T1000 (cell line): ENCODE data around the gene TACC2.
"Not testable (repeated sequence)": the region's sequence is repeated elsewhere in the genome, so short reads cannot be mapped to it uniquely, and the experiment has no call there.

ENCODE experiments used
- DNase-seq: peaks from one replicate; lab custom pipeline; 2025; ENCODE audit warnings: mixed read lengths; lab: John Stamatoyannopoulos, UW

TACC2 gene

DNA sequence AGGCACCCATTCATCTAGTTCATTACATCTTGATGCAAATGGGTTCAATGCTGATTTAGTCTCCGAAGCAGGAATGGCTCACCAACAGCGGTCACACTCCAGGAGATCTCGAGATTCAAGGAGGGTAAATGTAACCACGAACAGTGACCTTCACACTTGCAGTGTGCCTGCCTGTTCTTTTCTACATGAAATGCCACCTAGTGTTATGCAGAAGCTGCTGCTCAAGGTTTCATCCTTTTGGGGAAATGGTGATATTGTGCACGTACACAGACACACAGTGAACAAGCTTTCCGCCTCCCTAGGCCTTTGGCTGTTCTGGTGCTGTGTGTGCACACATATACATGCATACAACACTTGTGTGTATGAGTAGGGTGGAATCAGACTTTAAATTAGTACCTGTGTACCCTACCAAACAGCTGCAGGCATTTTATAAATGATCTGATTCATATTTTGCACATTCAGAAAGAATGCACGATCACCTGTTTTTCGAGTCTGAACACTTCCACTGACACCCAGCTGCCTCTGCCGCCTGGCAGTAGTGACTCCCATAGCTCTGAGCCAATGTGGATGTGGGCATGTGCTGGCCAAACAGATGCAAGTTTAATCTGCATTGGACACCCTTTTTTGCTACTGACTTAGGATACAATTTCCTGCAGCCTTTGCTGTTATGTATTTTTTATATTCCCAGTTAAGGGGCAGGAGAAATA is 100.5 kb downstream of the TACC2 start:
- no peak for DNase-seq

DNA sequence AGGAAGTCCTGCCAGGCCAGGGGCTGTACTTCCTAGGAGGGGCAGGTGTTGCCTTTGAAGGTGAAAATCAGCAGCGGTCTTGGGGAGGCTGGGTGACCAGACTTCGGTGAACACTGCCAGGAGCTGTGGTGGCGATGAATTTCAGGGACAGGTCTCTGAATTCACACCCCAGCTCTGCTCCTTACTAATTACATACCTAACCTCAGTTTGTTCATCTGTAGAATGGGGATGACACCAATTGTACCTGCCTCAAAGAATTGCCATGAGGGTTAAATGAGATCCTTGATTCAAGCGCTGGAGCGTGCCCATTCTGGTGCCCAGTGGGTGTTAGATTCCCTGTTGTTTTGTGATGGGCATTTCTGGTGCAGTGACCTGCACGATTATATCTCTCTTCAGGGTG is 102.8 kb downstream of the TACC2 start:
- no peak for DNase-seq

DNA sequence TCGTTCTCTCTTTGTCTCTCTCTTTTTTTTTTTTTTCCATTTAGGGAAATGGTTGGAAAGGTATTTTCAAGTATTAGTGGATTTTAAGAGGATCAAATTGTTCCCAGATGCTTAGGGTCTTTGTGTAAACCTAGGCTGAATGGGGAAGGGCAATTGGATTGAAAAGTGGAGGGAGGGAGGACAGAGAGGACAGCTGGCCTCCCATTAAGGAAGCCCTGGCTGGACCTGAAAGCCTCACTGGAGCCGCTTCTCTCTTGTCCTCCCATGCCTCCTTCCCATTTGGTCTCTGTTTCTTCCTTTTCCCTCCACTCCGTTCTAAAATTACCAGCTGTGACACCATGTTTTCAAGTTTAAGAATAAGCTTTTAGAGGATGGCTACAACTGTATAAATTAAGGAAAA is 104.1 kb downstream of the TACC2 start:
- no peak for DNase-seq

DNA sequence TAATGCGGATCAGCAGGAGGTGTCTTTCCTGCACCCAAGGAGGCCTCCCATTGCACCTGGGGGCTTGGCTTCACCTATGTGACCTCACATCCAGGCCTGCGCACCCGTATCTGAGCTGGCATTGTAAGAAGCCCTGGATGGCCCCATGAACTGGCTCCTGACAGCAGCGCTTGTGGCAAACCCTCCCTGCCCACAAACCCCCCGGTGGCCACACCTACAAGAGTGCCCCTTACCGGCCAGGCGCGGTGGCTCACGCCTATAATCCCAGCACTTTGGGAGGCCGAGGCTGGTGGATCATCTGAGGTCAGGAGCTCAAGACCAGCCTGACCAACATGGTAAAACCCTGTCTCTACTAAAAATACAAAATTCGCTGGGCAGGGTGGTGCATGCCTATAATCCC is 107.2 kb downstream of the TACC2 start:
- not testable (repeated sequence) for DNase-seq

DNA sequence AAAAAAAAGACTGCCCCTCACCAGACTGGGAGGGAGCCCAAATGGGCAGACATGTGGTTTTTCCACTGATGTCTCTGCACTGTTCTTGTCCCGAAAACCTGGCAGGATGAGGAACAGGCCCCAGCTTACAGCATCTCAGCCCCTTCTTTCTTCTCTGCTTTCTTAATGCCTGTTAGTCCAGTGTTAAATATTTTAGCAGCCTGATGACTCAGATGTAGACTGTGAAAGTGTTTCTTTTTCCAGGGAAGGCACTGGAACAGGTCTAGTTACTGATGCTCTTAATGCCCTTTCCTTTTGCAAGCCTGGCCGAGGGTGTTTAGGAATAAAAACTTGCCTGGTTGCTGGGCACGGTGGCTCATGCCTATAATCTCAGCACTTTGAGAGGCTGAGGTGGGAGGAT is 107.7 kb downstream of the TACC2 start:
- no peak for DNase-seq

DNA sequence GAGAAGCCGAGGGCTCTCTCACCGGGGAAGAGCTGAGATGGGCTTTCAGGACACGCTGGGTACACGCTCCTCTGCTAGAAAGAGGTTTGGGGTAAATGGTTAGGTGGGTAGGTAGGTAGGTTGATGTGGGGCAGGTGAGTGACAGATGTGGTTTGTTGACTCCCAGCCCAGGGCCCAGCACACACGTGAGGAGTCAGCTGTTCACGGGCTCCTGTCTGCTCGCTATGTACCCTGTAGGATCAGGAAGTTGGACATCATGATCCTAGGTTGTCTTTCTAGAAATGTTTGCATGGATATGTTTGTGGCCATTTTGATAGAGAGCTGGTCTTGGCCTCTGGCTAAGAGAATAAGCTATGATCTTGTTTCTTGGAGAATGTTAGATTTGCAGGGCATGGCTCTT is 109.0 kb downstream of the TACC2 start:
- DNase-seq, result no peak

DNA sequence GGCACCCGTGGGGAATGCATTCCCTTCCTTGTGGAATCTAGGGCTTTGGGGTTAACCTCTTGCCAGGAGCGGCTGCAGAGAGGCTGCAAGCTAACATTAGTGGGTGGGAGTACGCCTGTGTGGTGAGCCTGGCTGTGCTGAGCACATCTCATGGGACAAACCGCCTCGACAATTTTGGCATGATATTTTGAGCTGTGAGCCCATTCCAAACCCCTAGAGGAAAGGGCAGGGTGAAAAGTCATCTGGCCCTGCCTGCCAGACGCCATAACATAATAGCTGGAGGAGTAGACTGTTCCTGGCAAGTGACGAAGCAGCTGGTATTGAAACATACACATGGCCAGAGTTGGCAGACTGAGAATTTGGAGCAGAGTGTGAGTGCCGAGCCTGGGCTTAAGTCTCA is 110.0 kb downstream of the TACC2 start:
- DNase-seq, result no peak

DNA sequence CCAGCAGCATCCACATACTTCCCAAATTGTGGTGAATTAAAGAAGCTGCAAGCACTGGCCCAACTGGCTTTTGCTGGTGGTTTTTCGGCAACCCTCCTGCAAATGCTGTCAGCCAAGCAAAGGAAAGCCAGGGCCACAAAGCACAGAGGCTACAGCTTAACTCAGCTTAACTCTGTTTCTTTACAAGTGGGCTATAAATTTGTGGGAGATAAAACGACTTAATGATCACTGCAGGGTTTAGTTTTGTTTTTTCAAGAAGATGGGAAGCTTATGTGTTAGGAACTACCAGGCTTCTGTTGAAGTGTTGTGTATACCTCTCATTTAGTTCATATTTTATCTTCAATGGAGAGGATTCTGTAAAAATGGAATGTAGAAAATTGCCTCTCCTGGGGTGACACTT is 110.6 kb downstream of the TACC2 start:
- no peak for DNase-seq

DNA sequence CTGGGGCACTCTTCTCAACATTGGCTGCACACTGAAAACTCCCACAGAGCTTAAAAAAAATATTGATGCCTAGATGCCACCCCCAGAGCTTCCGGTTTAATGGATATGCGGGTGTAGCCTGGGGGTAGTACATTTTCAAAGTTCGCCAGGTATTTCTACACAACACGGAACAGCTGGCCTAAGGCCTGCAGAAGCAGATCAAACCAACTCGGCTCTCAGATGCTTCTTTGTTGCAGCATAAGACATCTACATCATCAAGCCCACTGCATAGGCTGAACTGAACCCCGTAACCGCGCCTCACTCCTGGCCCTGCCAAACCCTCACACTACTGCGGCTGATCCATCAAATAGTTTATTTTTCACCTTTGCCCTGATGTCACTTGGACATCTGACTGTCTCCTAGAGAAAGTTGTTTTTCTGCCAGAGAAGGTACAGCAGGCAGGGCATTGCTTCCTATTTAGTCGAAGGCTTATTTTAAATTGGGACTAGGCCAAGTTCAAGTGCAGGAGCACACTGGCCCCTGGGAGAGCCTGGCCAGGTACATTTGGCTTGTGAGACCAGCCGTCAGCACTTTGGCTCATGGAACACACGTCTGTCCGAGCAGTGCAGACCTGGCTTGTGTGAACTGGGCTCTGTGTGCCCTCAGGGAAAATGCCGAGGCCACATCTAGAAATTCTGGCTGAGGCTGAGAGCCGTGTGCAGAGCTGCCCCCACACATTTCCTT is 113.3 kb downstream of the TACC2 start:
- no peak for DNase-seq

DNA sequence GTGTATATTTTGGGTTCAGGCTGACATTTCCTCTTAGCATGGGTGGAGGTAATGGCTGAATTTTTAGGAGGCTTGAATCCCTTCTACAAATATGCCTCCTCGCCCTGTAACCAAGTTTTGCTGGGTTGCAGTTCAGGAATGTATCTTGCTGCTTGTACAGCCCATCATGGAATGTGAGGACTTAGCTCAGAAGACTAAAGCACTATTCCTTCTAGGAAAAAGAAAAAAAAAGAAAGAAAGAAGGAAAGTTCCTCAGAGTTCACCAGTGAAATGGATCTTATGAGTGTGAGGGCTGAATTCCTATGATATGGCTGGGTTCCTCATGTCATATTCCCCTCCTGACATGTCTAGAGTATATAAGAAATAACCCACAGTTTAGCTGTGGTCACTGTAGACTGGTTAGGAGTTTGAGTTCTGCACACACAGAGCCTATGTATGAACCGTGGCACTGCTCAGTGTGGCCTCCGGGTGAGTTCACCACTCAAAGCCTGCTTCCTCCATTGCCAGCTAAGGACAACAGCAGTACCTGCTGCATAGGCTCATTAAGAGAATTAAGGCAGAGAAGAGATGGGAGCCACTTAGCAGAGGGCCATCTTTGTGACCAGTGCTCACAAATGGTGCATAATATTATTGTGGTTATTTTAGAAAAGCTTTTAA is 114.0 kb downstream of the TACC2 start:
- DNase-seq, result no peak

DNA sequence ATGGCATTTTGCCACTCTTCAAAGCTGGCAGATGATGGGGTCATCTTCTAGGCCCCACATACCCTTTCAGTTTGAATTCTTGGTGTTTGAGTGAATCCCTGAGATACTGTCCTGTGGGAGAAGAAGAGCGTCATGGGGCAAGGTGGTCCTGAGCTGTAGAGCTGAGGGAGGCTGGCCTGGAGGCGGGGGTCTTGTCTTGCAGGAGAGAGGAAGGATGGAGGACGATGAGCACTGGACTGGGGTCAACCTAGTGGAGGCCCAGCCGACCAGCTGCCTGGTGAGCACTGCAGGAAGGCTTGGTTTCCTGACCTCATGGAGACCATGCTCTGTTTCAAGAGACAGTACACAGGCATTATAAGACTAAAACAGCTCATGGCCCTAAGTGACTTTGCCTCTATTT is 114.6 kb downstream of the TACC2 start:
- DNase-seq, result no peak

DNA sequence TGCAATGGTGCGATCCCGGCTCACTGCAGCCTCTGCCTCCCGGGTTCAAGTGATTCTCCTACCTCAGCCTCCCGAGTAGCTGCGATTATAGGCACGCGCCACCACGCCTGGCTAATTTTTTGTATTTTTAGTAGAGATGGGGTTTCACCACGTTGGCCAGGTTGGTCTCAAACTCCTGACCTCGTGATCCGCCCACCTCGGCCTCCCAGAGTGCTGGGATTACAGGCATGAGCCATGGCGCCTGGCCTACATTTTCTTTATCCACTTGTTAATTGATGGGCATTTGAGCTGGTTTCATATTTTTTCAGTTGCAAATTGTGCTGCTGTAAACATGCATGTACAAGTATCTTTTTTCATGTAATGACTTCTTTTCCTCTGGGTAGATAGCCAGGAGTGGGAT is 119.8 kb downstream of the TACC2 start:
- DNase-seq, result not testable (repeated sequence)

DNA sequence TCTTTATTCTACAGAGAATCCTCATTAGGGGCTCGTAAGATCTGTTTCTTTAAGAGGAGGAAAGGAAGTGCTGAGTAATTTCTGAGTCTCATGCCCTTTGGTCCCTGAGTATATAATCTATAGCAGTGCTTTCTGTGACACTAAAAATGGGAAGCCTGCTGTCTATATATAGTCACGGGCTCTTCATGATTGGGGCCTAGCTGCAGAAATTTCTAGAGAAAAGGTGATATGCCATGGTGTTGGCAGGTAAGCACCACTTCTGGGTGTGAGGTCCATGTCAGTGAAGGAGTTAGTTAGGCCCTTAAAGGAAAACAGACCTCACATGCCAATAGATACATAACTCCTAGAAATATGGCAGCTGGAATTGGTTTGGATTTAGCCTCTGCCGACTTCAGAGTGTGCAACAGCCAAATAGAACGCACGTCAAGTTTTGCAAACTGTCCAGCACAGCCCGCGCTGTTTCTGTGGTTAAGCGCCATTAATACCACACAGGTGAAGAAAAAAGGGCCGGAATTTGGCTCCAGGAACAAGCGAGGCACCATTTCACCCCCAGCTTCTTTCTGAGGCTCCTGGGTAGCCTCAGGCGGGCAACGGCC is 123.2 kb downstream of the TACC2 start:
- DNase-seq, result no peak

DNA sequence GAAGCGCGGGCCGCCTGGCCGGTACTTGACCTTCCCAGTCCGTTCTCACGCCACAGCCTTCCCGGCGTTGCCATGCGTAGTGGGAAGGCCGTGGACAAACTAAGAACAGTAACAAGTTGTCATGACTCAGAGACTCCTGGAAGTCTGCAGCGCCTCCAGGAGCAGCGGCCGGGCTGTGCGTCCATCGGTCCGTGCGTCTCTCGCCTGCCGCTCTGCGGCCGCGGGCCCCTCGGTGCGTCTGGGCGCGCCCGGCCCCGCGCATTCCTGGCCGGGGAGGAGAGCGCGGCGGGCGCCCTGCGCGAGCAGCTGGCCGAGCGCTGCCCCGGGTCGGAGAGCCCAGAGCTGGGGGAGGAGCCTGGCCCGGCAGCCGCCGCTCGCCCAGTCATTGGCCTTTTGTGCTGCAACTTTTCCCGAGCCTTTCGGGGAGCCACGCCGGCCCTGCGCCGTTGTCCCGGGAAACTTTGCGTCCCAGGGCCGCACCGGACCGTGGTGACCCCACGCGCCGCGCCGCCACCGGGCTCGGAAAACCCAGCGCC is 123.7 kb downstream of the TACC2 start:
- DNase-seq, result peak; percentile 90

DNA sequence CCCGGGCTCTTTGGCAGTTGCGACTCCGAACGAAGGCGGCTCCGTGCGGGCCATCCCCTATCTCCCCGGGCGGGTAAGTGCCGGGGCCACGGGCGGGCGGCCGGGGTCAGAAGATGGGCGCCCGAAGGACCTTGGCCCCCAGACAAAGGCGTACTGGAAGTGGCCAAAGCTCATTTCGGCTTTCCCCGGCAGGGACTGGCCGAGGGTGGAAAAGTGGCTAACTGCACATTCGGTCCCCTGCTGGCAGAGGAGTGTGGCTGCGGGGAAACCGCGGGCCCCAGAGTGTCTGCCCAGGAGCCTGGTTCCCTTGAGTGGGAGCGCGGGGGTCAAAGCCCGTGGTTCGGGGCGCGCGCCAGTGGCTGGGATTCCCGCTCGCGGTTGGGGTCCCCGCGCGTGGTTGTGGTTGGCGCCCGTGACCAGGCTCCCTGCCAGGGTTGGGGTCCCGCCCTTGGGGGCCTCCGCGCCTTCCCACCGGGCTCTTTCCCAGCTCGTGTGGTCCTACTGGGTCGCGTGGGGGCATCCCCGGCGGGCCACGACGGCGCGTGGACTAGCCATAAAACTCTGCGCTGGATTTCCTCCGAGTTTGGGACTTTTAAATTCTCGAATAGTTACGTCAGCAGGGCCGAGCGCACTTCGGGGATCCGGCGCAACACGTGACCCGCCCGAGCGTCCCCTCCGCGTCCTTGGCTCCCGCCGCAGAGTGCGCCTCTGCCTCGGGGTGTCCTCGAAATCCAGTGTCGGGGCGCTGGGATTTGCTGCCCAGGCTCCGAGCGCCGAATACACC is 124.4 kb downstream of the TACC2 start:
- peak; percentile 58 for DNase-seq

DNA sequence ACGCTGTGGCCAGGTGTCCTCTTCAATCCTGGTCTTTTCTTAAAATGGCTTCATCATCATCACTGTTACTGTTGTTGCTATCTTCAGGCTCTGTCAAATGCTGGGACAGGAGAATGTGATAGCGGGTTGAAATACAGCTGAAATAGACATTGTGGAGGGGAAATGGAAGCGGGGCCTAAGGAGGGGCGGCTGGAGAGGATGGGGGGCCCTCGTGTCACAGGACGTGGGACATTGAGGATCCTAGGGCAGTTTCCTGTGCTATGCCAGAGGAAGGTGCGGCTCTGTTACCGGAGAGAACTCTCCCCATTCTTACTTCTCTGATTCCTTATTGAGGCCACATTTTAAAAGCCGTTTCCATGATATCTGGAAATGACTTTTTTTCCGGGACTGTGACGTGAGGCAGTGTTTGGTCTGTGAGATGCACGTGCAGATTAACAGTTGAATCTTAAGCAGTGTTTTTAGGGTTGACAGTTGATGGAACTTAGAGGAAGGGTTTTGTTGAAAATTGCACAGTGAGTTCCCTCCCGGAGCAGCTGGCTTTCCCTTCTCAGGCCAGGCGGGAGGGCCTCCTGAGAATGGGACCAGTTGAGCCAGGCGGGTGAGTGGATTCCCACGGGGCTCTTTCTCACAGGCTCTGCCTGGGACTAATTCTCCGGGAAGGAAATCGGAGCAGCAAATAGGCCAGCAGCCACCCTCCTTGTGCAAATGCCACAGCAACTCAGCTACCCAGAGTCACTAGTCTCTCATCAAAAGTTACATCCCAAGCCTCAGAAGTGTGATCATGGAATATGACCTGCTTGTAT is 125.2 kb downstream of the TACC2 start:
- DNase-seq, result no peak

DNA sequence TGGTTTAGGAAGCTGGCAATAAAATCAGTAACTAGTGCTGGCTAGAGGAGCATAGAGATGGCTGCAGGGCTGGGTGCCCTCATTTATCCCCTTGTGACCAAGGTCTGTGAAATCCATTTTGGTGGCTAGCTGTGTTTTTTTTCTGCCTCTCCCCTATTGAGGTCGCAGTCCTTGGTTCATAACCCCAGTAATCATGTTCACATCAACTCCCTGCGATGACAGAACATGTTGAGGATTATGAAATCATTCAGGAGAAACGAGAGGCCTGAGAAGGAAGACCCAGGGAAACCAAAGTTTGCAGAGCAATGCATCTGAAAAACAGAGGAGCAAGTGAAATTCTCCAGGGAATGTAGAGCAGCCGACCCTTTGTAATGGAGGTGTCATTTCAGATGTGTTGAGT is 126.9 kb downstream of the TACC2 start:
- DNase-seq, result no peak

DNA sequence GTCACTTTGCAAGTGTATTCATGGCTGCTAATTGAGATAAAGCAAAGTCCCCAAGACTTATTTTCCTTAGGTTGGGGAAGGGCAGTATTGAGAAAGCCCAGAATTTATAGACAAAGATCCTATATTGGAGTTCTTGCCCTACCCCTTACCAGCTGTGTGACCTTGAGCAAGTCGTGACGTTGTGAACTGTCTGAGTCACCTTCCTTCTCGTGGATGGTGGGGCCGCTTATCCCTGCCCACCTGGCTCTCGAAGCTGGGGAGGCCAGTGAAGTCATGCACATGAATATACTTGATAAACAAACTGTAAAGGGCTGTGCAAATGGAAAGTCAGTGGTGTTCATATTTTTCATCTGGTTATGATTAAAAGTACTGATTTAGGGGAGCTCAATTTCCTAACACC is 127.4 kb downstream of the TACC2 start:
- no peak for DNase-seq

DNA sequence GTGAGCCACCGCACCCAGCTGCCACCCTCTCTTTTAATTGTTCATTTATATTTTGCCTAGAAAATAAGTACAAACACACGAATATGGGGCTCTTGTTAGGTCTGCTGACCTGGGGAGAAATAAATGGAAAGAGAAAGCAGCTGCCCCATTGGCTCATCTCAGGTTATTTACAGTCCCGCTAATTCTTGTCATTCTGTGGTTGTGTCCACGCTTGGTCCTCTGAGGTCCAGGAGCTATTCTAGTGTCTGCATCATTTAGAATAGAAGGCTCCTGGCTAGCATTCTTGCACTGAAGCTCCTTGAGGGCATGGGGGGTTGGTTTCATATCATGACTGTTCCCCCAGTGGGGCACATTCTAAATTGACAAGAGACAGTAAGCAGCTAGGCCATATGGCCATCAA is 128.5 kb downstream of the TACC2 start:
- DNase-seq, result no peak

DNA sequence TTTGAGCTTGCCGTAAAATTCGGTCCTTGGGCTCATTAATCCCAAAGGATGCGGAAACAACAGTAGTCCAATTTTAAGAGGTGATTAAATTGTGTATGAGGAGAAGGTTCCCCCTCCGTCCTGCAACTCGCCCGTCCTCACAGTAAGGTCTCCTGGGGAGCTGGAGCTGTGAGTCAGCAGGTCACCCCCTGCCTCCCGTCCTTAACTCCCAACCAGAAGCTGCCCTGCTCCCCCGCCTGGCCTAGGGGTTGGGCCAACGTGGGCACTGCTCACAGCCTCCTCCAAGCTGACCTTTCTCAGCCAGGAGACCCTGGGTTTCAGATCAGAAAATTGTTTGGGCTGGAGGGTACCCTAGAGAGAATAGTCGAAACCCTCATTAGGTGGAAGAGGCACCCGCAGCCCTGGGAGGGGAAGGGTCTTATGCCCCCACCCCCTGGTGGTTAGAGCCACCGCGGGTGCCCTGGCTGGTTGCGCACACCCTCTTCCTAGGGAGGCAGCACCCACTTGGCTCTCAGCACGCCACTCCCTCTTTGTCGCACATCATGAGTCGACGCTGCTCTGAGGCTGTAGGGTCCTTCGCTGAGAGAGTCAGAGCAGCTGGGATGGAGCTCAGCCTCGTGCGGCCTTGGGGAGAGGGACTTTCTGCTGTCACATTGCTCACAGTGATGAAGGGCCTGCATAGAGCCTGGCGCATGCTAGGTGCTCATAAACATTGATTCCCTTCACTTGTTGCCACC is 131.2 kb downstream of the TACC2 start:
- no peak for DNase-seq
